AG04450 (cell line): ENCODE results near the gene MITF. TPM values are rescaled to one million over a fixed set of nuclear protein-coding genes. Genes with fewer than 3 reads are reported as not detected.

Experiments
- CTCF ChIA-PET: fragments of 300-600, 350-600 bp; formaldehyde crosslinking; extraction: SDS; loops from one replicate; lab custom pipeline; 2022; ENCODE audit warnings: antibody characterized with exemption, inconsistent platforms; lab: Charles Lee
- POLR2A ChIA-PET: fragments of 350-600 bp; formaldehyde crosslinking; extraction: SDS; loops from one replicate; lab custom pipeline; 2021; ENCODE audit warnings: antibody characterized with exemption, inconsistent platforms; lab: Yijun Ruan, JAX
- DNase-seq: peaks from one replicate; pipeline ENCODE4 v3.0.0-alpha.2; 2011; ENCODE audit warnings: low read depth, low spot score
- H3K27ac ChIP-seq: one replicate; pipeline ENCODE4 v1.5.1; 2012; ENCODE audit warnings: low read depth, low read length, control low read depth
- H3K27me3 ChIP-seq: one replicate; pipeline ENCODE4 v1.6.0; 2012; ENCODE audit warnings: low read length; ENCODE audit not compliant: control insufficient read depth, insufficient read depth
- H3K4me3 ChIP-seq: 2 replicates; pipeline ENCODE4 v1.5.1; 2011; ENCODE audit warnings: mild to moderate bottlenecking, low read depth, low read length, control low read depth
- H3K9me3 ChIP-seq: 2 replicates; pipeline ENCODE4 v1.5.1; 2012; ENCODE audit warnings: low read length; ENCODE audit not compliant: control insufficient read depth, insufficient read depth
- polyA plus RNA-seq: library from polyadenylated mRNA; depleted of rRNA; stranded (reverse); fragments of >200 nt; gene quantifications from 2 replicates; pipeline ENCODE4 v1.2.3, GENCODE V29; 2011
- TF ChIP-seq, protein P1 (sequence below): IDR thresholded peaks from 2 replicates; pipeline ENCODE4 v1.5.1; 2011; ENCODE audit warnings: low read depth, low read length, control low read depth, inconsistent platforms

The MITF gene
- polyA plus RNA-seq, 1 experiment = 32.2 TPM

DNA sequence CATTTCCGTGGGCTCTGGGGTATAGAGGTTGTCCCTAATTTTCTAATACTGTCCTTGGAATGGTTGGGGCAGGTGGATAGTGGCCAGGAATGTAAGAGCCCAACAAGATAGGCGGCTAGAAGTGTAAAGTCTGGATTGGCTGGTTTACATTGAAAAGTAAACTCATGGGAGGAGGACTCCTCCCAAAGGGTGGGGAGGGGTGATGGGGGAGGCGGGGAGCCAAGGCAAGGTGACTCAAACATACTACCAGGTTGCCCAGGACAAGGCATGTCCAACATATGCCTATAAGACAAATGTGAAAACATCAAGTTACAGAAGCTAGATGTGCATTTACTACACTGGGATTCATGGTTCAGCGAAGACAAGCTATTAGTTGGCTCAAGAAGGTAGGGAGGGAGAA lies 246.0 kb downstream of the MITF start:
- Histone ChIP-seq H3K9me3 (no peaks in the 10 kb centered on the region), H3K27me3 (peaks cover 5% of the 10 kb centered on the region), H3K27ac (no peak overlapping the region), H3K4me3 (no peak overlapping the region)
- ChIA-PET POLR2A (no interaction called here), CTCF (no interaction called here)
- DNase-seq = no peak
- TF ChIP-seq, protein P1, sequence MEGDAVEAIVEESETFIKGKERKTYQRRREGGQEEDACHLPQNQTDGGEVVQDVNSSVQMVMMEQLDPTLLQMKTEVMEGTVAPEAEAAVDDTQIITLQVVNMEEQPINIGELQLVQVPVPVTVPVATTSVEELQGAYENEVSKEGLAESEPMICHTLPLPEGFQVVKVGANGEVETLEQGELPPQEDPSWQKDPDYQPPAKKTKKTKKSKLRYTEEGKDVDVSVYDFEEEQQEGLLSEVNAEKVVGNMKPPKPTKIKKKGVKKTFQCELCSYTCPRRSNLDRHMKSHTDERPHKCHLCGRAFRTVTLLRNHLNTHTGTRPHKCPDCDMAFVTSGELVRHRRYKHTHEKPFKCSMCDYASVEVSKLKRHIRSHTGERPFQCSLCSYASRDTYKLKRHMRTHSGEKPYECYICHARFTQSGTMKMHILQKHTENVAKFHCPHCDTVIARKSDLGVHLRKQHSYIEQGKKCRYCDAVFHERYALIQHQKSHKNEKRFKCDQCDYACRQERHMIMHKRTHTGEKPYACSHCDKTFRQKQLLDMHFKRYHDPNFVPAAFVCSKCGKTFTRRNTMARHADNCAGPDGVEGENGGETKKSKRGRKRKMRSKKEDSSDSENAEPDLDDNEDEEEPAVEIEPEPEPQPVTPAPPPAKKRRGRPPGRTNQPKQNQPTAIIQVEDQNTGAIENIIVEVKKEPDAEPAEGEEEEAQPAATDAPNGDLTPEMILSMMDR = no peak

DNA sequence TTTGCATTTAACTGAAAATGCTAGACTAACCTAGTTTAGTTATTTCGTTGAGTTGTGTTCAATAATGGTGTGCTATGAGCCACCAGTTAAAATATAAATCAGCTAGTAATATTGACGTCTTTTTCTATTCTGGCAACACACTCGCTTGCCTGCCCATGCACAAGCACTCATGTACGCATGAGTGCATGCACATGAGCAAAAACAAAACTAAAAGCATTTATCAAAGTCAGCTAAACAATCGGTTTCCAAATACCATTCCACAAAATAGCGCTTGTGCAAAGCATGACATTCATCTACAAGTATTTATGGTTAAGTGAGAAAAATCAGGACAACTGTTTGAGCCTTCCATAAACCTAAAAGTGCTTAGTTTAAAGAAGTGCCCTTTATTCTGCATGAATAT lies 247.2 kb downstream of the MITF start:
- CTCF ChIA-PET = no interaction called here
- Histone ChIP-seq H3K9me3 (no peaks in the 10 kb centered on the region), H3K27me3 (peaks cover 5% of the 10 kb centered on the region), H3K4me3 (no peak overlapping the region), H3K27ac (no peak overlapping the region)
- no peak for DNase-seq
- TF ChIP-seq, protein P1 = no peak
- POLR2A ChIA-PET = no interaction called here

DNA sequence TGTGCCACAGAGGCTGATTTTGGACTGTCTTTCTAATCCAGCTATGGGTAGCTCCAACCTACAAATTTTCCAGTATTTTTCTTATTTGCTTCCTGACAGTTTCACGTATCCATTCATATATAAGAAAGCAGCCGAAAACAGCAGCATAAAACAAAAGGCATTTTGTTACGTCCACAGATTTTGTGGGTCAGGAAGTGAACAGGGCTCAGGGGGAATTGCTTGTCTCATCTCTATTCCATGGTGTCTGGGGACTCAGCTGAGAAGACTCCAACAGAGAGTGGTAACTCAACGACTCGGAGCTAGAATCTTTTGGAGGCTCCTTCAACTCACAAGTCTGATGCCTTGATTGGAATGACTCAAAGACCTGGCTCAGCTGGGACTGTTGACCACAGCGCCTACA lies 248.6 kb downstream of the MITF start:
- no peak overlapping the region for H3K27ac ChIP-seq
- H3K27me3 ChIP-seq = peaks cover 5% of the 10 kb centered on the region
- CTCF ChIA-PET = no interaction called here
- no peak for DNase-seq
- no peak overlapping the region for H3K4me3 ChIP-seq
- TF ChIP-seq, protein P1 = no peak
- POLR2A ChIA-PET = no interaction called here
- no peaks in the 10 kb centered on the region for H3K9me3 ChIP-seq

DNA sequence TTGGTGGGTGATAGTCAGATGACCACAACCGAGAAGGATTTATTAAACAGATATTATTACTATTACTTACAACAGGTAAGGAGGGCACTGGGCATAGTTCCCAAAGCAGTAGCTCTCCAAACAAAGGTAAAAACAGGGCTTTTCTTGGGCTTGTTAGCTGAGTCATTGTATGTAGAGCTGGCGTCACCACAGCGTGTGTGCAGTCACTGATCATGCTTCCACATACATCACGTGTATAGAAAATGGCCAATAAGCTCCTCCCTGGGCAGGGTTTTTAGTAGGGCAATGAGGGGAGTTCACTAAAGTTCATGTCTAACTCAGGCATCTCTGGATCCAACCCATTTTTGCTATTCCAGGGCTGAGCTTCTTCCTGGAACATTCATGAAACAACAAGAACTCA lies 254.5 kb downstream of the MITF start:
- CTCF ChIA-PET = no interaction called here
- no peak for DNase-seq
- POLR2A ChIA-PET = no interaction called here
- TF ChIP-seq, protein P1 = no peak
- Histone ChIP-seq H3K4me3 (no peak overlapping the region), H3K27ac (no peak overlapping the region), H3K9me3 (no peaks in the 10 kb centered on the region), H3K27me3 (no peaks in the 10 kb centered on the region)

DNA sequence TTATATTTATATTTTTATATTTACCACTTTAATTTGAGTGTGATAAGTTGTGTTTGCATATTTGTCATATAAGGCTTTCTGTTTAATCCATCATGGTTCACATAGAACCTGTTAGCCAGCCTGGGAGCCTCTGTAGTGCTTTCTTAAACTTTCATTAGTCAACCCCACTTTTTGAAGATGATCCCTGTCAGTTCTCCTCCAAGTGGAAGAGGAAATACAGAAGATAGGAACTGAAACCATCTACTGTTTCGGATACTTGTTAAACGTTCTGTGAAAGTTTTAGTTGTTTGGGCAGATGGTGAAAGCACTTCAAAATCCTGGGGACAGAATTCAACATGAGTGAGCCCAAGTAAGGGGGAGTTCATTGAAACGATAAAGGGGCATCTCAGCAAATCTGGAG lies 255.7 kb downstream of the MITF start:
- no peak for DNase-seq
- Histone ChIP-seq H3K27me3 (no peaks in the 10 kb centered on the region), H3K4me3 (no peak overlapping the region), H3K27ac (no peak overlapping the region), H3K9me3 (peaks cover 4% of the 10 kb centered on the region; the same call in 1 of the 2 replicates)
- POLR2A ChIA-PET = no interaction called here
- TF ChIP-seq, protein P1 = no peak
- CTCF ChIA-PET = interaction anchor here (0.7 kb wide), 1 partner anchor 1389 kb away, joined by 3 read pairs; no protein-coding TSS in a partner anchor
